WI38 (cell line): ENCODE data around the gene DNM2.

ENCODE experiments used
- H3K4me3 ChIP-seq: 2 replicates; pipeline ENCODE4 v1.5.1; 2011; ENCODE audit warnings: low read depth, mild to moderate bottlenecking, control low read depth, low read length
- TF ChIP-seq, protein P1 (sequence below): IDR thresholded peaks from 2 replicates; pipeline ENCODE4 v1.5.1; 2012; ENCODE audit warnings: low read depth, mild to moderate bottlenecking, control low read depth, low read length

Gene DNM2

DNA sequence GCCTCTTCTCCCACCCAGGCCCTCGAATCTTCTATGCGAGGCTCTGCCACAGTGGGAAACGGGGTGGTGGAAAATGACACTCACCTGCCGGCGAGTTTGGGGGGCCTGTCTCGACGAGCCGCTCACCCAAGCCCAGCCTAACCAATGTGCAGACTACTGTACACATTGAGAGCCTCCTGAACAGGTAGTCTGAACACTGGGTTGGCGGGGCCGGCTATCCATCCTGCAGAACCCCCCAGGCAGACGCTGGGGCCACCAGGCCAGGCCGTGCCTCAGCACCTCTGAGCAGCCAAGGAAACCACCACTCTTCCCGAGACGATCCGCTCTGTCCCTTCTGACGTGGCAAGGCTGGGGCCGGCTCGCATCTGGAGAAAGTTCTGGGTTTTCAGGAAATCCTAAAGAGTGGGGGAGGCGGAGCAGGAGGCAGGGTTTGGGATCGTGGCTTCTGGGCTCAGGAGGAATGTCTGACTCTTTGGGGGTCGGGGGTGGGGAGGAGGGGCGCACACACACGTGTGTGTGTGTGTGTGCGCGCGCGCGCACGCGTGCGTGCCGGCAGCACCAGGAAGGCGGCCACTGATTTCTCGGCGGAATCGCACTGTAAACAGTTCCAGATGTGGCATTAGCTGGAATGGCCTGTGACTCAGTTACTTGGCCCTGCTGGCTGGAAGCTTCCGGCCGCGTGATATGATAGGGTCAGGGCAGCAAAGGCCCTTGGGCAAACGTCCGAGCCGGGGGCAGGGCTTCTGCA lies 99.6 kb downstream of the DNM2 start:
- peak overlapping the region; percentile 90 for H3K4me3 ChIP-seq
- TF ChIP-seq, protein P1, sequence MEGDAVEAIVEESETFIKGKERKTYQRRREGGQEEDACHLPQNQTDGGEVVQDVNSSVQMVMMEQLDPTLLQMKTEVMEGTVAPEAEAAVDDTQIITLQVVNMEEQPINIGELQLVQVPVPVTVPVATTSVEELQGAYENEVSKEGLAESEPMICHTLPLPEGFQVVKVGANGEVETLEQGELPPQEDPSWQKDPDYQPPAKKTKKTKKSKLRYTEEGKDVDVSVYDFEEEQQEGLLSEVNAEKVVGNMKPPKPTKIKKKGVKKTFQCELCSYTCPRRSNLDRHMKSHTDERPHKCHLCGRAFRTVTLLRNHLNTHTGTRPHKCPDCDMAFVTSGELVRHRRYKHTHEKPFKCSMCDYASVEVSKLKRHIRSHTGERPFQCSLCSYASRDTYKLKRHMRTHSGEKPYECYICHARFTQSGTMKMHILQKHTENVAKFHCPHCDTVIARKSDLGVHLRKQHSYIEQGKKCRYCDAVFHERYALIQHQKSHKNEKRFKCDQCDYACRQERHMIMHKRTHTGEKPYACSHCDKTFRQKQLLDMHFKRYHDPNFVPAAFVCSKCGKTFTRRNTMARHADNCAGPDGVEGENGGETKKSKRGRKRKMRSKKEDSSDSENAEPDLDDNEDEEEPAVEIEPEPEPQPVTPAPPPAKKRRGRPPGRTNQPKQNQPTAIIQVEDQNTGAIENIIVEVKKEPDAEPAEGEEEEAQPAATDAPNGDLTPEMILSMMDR = no peak

DNA sequence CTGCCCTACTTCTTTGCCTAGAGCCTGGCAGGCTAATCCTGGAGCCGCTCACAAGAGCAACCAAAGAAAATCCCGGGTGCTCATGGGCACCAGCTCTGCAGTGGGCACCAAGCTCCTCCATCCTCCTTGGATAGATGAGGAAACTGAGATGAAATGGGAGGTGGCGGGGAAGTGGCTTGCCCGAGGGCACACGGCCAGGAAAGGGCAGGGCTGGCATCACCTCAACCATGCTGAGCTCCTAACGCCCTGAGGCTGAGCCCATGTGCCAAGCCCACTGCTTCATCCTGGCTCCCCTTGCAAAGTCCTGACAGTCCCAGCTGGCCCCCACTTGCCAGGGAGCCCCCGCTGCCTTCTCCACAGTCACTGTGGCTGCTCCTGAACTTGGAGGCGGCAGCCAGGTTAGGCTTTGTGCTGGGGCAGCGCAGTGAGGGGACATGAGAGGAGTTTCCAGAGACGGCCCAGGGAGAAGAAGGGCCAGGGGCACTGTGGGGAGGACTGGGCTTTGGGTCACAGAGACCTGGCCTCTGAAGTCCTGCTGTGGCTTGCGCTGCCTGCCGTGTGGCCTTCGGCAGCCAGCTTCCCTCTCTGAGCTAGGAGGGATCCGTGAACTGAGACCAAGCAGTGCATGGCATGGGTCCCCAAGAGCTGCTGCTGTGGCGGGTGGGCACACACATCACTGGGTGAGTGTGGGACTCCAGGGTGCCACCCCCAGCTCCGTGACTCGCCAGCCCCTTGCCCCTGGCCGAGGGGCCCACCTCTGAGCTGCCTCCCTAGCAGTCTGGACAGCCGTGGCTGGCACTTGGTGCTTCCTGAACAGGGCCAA lies 100.6 kb downstream of the DNM2 start:
- H3K4me3 ChIP-seq = no peak overlapping the region
- TF ChIP-seq, protein P1 = no peak

DNA sequence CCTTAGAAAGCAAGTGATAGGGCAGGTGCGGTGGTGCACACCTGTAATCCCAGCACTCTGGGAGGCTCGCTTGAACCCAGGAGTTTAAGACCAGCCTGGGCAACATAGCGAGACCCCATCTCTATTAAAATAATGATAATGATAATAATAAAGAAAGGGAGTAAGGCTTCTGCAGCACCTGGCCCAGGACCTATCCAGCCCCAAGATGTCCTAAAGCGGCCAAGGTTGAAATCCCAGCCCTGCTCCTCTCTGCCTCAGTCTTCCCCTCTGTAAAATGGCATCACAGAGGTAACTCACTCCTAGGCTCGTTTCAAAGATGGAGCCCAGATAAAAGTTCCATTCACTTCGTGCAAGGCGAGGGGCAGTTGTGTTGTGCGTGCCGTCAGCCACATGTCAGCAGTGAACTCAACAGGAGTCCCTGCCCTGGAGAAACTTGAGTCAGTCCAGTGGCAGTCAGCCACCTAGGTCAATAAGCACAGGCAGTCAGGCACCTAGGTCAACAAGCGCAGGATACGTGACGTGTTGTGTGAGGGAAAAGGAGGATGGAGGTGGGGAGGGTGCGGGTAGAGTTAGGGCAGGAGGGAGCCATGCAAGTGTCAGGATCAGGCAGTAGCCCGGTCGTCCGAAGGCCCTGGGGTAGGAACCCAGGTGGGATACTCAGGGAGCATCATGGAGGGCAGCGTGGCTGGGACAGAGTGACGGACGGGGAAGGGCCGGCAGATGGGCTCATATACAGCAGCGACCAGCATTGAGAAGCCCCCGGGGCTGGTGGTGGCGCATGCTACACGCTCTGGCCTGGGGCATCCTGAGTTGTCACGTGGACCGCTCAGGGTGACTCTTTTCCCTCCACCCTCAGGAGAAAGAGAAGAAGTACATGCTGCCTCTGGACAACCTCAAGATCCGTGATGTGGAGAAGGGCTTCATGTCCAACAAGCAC lies 101.5 kb downstream of the DNM2 start:
- H3K4me3 ChIP-seq = no peak overlapping the region
- TF ChIP-seq, protein P1 = no peak

DNA sequence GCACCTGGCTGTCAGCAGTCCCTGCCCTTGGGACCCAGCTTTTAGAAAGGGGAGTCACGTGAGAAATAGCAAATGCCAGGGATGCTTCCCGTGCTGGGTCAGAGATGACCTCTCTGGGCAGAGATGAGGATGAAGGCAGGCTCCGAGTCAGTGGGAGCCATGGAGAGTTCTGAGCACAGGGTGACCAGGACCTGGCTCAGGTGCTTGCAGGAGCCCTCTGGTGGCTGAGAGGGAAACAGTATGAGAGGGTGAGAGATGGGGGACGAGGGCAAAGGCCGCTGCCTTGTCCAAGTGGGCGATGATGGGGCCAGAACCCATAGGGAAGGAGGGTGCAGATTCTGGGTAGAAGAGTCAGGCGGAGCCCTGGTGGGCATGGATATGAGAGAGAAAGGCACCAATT lies 102.3 kb downstream of the DNM2 start:
- H3K4me3 ChIP-seq = no peak overlapping the region
- TF ChIP-seq, protein P1 = peak; percentile 21; the same call in 1 of the 2 replicates

DNA sequence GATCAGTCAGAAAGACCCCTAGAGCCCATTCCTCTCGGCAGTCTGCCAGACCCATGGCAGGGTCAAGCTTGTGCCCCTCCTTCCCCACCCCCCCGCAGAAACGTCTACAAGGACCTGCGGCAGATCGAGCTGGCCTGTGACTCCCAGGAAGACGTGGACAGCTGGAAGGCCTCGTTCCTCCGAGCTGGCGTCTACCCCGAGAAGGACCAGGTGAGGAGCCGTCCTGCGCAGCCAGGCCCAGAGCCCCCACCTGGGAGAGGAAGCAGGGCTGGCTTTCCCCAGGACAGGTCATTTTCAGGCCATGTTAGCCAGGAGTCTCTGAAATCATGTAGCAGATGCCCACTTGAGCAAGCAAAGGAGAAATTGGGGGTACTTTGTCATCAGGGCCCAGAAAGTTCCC lies 105.8 kb downstream of the DNM2 start:
- no peak overlapping the region for H3K4me3 ChIP-seq
- TF ChIP-seq, protein P1 = no peak

DNA sequence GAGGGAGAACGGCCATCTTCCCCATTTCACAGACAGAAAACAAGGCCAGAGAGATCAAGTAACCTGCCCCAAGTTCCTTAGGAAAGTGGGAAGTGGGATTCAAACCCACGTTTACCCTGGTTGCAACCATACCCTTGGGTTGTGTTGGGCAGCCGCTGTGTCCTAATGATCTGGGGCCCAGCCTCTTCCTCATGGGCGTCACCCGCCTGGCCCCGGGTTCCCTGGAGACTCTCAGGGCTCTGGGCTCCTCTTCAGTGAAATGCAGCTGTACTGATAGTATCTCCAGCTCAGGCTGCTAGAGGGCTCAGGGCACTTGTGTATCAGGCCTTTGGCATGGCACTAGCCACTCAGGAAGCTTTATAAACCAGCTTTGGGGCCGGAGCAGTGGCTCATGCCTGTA lies 108.4 kb downstream of the DNM2 start:
- TF ChIP-seq, protein P1 = no peak
- no peak overlapping the region for H3K4me3 ChIP-seq
